A673 (cell line): ENCODE results near the gene OPTC. TPM values are rescaled to one million over a fixed set of nuclear protein-coding genes. Genes with fewer than 3 reads are reported as not detected.

Experiments
- BruUV-seq: library from RNA; stranded (reverse); fragments of 400-500 nt; replicated peaks from 2 replicates; lab custom pipeline; 2021; lab: Mats Ljungman, UMichigan
- CTCF ChIA-PET: fragments of 300-600 bp; sonication (Branson Sonifier 250); formaldehyde crosslinking; loops from one replicate; lab custom pipeline; 2022; ENCODE audit warnings: antibody characterized with exemption; lab: Charles Lee
- POLR2A ChIA-PET: fragments of 300-600 bp; sonication (Branson Sonifier 250); formaldehyde crosslinking; loops from one replicate; lab custom pipeline; 2022; ENCODE audit warnings: antibody characterized with exemption; ENCODE audit not compliant: low non-redundant PET; lab: Charles Lee
- DNase-seq: peaks from one replicate; pipeline ENCODE4 v3.0.0-alpha.2; 2015; ENCODE audit warnings: low spot score
- H3K27ac ChIP-seq: fragments of 200-600 bp; sonication (generic); 2 replicates; pipeline ENCODE4 v1.5.1; 2016; ENCODE audit warnings: mixed run types, low read depth, mild to moderate bottlenecking, mixed read lengths, antibody characterized with exemption, low read length; ENCODE audit not compliant: poor library complexity, severe bottlenecking
- H3K27me3 ChIP-seq: fragments of 200-600 bp; sonication (generic); replicated peaks from 2 replicates; pipeline ENCODE4 v1.6.1; 2017; ENCODE audit warnings: mixed run types, low read depth, mild to moderate bottlenecking, mixed read lengths, antibody characterized with exemption, low read length; ENCODE audit not compliant: insufficient read depth, poor library complexity
- H3K36me3 ChIP-seq: fragments of 200-600 bp; sonication (generic); 2 replicates; pipeline ENCODE4 v1.6.1; 2016; ENCODE audit warnings: mixed run types, mild to moderate bottlenecking, mixed read lengths, antibody characterized with exemption, low read length; ENCODE audit not compliant: insufficient read depth, poor library complexity, severe bottlenecking
- H3K4me1 ChIP-seq: fragments of 200-600 bp; sonication (generic); 2 replicates; pipeline ENCODE4 v1.6.1; 2017; ENCODE audit warnings: mixed run types, mild to moderate bottlenecking, mixed read lengths, antibody characterized with exemption, low read length; ENCODE audit not compliant: insufficient read depth, poor library complexity, severe bottlenecking
- H3K4me3 ChIP-seq: fragments of 200-600 bp; sonication (generic); 2 replicates; pipeline ENCODE4 v1.5.1; 2016; ENCODE audit warnings: low read depth, mixed run types, mild to moderate bottlenecking, mixed read lengths, low read length; ENCODE audit not compliant: poor library complexity, severe bottlenecking
- H3K9me3 ChIP-seq: fragments of 200-600 bp; sonication (generic); 2 replicates; pipeline ENCODE4 v1.6.1; 2016; ENCODE audit warnings: mixed run types, low read depth, mild to moderate bottlenecking, mixed read lengths, antibody characterized with exemption, low read length; ENCODE audit not compliant: poor library complexity, severe bottlenecking
- EZH2 ChIP-seq: fragments of 200-600 bp; sonication (generic); IDR thresholded peaks from 2 replicates; pipeline ENCODE4 v1.6.1; 2017; ENCODE audit warnings: borderline replicate concordance, low read depth, mild to moderate bottlenecking, mixed read lengths, antibody characterized with exemption, low read length; ENCODE audit not compliant: poor library complexity, severe bottlenecking
- intact Hi-C: fragments of 100-400 bp; cut with micrococcal nuclease; formaldehyde crosslinking; loops from one replicate; pipeline ENCODE4 v1.10.0; 2022; ENCODE audit not compliant: unreplicated experiment
- total RNA-seq: library from RNA; stranded (reverse); gene quantifications from 2 replicates; pipeline ENCODE4 v1.2.3, GENCODE V29; 2021
- TF ChIP-seq, protein P1 (sequence below): fragments of 300-800, 200-600 bp; sonication (generic); conservative IDR thresholded peaks from 2 replicates; pipeline ENCODE4 v1.5.1; 2017; ENCODE audit warnings: low read depth, mild to moderate bottlenecking, antibody characterized with exemption, low read length, moderate library complexity, mixed read lengths

Gene OPTC
- total RNA-seq, 1 experiment from 2014 or later = not detected

DNA sequence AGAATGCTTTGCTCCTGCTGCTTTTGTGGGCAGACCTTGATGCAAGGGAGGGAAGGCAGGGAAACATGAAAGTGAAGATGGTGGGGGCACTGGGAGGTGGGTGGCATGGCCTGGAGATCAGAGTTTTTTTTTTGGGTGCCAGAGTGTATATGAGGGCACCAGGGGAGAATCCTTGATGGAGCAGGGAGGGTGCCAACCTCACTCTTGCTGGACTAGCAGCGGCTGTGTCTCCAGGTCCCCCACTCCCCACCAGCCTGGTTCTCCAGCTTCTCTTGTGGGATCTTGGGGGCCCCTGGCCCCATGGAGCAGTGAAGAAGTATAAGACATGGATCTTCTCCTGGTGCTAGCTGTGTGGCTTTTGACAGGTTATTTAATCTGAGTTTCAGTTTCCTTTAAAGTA, 31.8 kb upstream of the OPTC start:
- no peak for DNase-seq
- Histone ChIP-seq H3K27me3 (no peaks in the 10 kb centered on the region), H3K4me1 (peaks cover 5% of the 10 kb centered on the region), H3K4me3 (no peak overlapping the region), H3K27ac (no peak overlapping the region), H3K36me3 (no peaks in the 10 kb centered on the region), H3K9me3 (no peaks in the 10 kb centered on the region)
- intact Hi-C loops = no loop called here
- POLR2A ChIA-PET = no interaction called here
- no TSS peak for BruUV-seq
- CTCF ChIA-PET = no interaction called here
- TF ChIP-seq, protein P1, sequence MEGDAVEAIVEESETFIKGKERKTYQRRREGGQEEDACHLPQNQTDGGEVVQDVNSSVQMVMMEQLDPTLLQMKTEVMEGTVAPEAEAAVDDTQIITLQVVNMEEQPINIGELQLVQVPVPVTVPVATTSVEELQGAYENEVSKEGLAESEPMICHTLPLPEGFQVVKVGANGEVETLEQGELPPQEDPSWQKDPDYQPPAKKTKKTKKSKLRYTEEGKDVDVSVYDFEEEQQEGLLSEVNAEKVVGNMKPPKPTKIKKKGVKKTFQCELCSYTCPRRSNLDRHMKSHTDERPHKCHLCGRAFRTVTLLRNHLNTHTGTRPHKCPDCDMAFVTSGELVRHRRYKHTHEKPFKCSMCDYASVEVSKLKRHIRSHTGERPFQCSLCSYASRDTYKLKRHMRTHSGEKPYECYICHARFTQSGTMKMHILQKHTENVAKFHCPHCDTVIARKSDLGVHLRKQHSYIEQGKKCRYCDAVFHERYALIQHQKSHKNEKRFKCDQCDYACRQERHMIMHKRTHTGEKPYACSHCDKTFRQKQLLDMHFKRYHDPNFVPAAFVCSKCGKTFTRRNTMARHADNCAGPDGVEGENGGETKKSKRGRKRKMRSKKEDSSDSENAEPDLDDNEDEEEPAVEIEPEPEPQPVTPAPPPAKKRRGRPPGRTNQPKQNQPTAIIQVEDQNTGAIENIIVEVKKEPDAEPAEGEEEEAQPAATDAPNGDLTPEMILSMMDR = no peak
- no peak for TF ChIP-seq EZH2

- TF ChIP-seq, protein P1 = no peak
- no peak for TF ChIP-seq EZH2
- Histone ChIP-seq H3K4me3 (no peak overlapping the region), H3K27me3 (no peaks in the 10 kb centered on the region), H3K36me3 (no peaks in the 10 kb centered on the region), H3K27ac (no peak overlapping the region), H3K4me1 (peaks cover 5% of the 10 kb centered on the region), H3K9me3 (no peaks in the 10 kb centered on the region)
- no peak for DNase-seq
- no TSS peak for BruUV-seq
- POLR2A ChIA-PET = no interaction called here
- CTCF ChIA-PET = no interaction called here
- intact Hi-C loops = no loop called here
Measured at GRCh38 chr1:203462878-203463277, 31.1 kb upstream of the OPTC start.

DNA sequence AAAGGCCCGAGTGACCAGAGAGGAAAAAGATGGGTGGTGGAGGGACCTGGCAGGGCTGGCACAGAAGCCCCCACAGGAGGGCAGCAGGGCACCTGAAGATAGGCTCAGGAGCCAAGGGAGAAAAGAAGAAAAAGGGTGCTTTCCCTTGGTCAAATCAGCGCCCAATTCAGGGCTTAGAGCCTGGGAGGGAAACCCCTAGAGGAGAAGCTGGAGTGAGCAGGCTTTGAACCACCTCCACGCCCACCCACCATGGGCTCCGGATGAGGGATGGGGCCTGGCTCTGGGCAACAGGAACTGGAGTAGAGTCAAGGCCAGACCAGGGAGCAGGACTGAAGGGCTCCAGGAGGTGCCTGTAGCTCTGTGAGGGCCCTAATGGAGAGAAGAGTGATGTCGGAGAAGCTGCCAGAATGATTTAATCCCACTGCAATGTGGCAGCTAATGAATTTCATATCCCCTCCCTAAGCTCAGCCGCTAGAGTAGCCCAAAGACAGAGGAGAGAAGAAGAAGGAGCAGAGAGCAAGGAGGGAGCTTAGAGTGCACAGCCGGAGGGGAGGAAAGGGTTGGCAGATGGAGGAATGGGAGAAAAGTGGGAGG, 30.4 kb upstream of the OPTC start:
- CTCF ChIA-PET = interaction anchor here (0.6 to 0.7 kb wide), 2 partner anchors 13 to 336 kb away, joined by 3 to 5 read pairs; no protein-coding TSS in a partner anchor
- no TSS peak for BruUV-seq

More for the DNA sequence above, 30.4 kb upstream of the OPTC start:
- intact Hi-C loops = no loop called here
- no peak for DNase-seq
- Histone ChIP-seq H3K27ac (no peak overlapping the region), H3K4me1 (peaks cover 5% of the 10 kb centered on the region), H3K9me3 (no peaks in the 10 kb centered on the region), H3K27me3 (no peaks in the 10 kb centered on the region), H3K4me3 (no peak overlapping the region), H3K36me3 (no peaks in the 10 kb centered on the region)
- TF ChIP-seq EZH2 = no peak
- TF ChIP-seq, protein P1 = no peak; the same call in 1 of the 2 replicates
- POLR2A ChIA-PET = no interaction called here
